DMS 273 treated with DMSO at 0.1 percent for 48 hours (cell line): Measurements from ENCODE around the gene CD9.

Experiments
- DNase-seq: peaks from one replicate; lab custom pipeline; 2025; lab: John Stamatoyannopoulos, UW

Gene CD9

GRCh38 chr12:6241495-6241894 is 41.3 kb downstream of the CD9 start:
- no peak for DNase-seq

GRCh38 chr12:6249580-6249979 is 49.4 kb downstream of the CD9 start:
- DNase-seq = no peak

- DNase-seq = no peak
Measured at GRCh38 chr12:6250343-6250742, 50.1 kb downstream of the CD9 start.

- DNase-seq = no peak
Measured at GRCh38 chr12:6253278-6253677, 53.1 kb downstream of the CD9 start.

GRCh38 chr12:6254491-6254890 is 54.3 kb downstream of the CD9 start:
- DNase-seq = no peak

- no peak for DNase-seq
Measured at GRCh38 chr12:6257007-6257406, 56.8 kb downstream of the CD9 start.

GRCh38 chr12:6262211-6262610 is 62.0 kb downstream of the CD9 start:
- DNase-seq = no peak

GRCh38 chr12:6262623-6263022 is 62.4 kb downstream of the CD9 start:
- DNase-seq = no peak

GRCh38 chr12:6263931-6264330 is 63.7 kb downstream of the CD9 start:
- DNase-seq = no peak

- DNase-seq = no peak
Measured at GRCh38 chr12:6264402-6265037, 64.3 kb downstream of the CD9 start.

GRCh38 chr12:6265038-6265405 is 64.8 kb downstream of the CD9 start:
- DNase-seq = no peak

GRCh38 chr12:6266541-6266966 is 66.4 kb downstream of the CD9 start:
- DNase-seq = no peak

GRCh38 chr12:6266971-6267721 is 66.9 kb downstream of the CD9 start:
- DNase-seq = no peak

- no peak for DNase-seq
Measured at GRCh38 chr12:6268484-6269157, 68.4 kb downstream of the CD9 start.

- DNase-seq = no peak
Measured at GRCh38 chr12:6269986-6270385, 69.8 kb downstream of the CD9 start.

GRCh38 chr12:6271281-6271680 is 71.1 kb downstream of the CD9 start:
- no peak for DNase-seq

- no peak for DNase-seq
Measured at GRCh38 chr12:6272300-6273204, 72.4 kb downstream of the CD9 start.

GRCh38 chr12:6273205-6273540 is 73.0 kb downstream of the CD9 start:
- DNase-seq = no peak

GRCh38 chr12:6273541-6274230 is 73.5 kb downstream of the CD9 start:
- no peak for DNase-seq

- DNase-seq = no peak
Measured at GRCh38 chr12:6274231-6275221, 74.3 kb downstream of the CD9 start.
